HG02870 (cell line): ENCODE measurements around the gene NEUROD4.

Experiments used
- ATAC-seq: cut with Tn5 transposase; IDR thresholded peaks from one replicate; pipeline ENCODE4 v1.9.1; 2021; ENCODE audit warnings: mild to moderate bottlenecking, moderate library complexity; ENCODE audit not compliant: unreplicated experiment

NEUROD4 gene

GRCh38 chr12:54997929-54998522, 21.7 kb upstream of the NEUROD4 start:
- ATAC-seq = no peak

- no peak for ATAC-seq
These were observed 20.7 kb upstream of the NEUROD4 start for GRCh38 chr12:54998958-54999510.

- ATAC-seq = no peak
These were observed 18.4 kb upstream of the NEUROD4 start for GRCh38 chr12:55001198-55001868.

- ATAC-seq = no peak
These were observed 17.4 kb upstream of the NEUROD4 start for GRCh38 chr12:55002355-55002754.

- ATAC-seq = no peak
These were observed 10.7 kb upstream of the NEUROD4 start for GRCh38 chr12:55008944-55009585.

- no peak for ATAC-seq
These were observed 2.3 kb upstream of the NEUROD4 start for GRCh38 chr12:55017416-55017925.

- ATAC-seq = no peak
These were observed 4.8 kb downstream of the NEUROD4 start for GRCh38 chr12:55024575-55024974.

GRCh38 chr12:55025508-55025907, 5.7 kb downstream of the NEUROD4 start:
- ATAC-seq = no peak

GRCh38 chr12:55034218-55034617, 14.4 kb downstream of the NEUROD4 start:
- ATAC-seq = no peak

- no peak for ATAC-seq
These were observed 16.7 kb downstream of the NEUROD4 start for GRCh38 chr12:55036326-55037115.

- no peak for ATAC-seq
These were observed 17.7 kb downstream of the NEUROD4 start for GRCh38 chr12:55037351-55037987.

- no peak for ATAC-seq
These were observed 19.9 kb downstream of the NEUROD4 start for GRCh38 chr12:55039395-55040354.

- ATAC-seq = no peak
These were observed 21.7 kb downstream of the NEUROD4 start for GRCh38 chr12:55041345-55042055.

- ATAC-seq = no peak
These were observed 23.8 kb downstream of the NEUROD4 start for GRCh38 chr12:55043542-55043941.

GRCh38 chr12:55044135-55044534, 24.4 kb downstream of the NEUROD4 start:
- ATAC-seq = no peak

GRCh38 chr12:55049676-55050075, 29.9 kb downstream of the NEUROD4 start:
- ATAC-seq = no peak

- no peak for ATAC-seq
These were observed 31.6 kb downstream of the NEUROD4 start for GRCh38 chr12:55051197-55051947.

GRCh38 chr12:55057481-55057880, 37.7 kb downstream of the NEUROD4 start:
- no peak for ATAC-seq
